GM19025 (cell line): ENCODE measurements around the gene TRMT11.
"Not testable (repeated sequence)": the region's sequence is repeated elsewhere in the genome, so short reads cannot be mapped to it uniquely, and the experiment has no call there.

ENCODE experiments used
- ATAC-seq: cut with Tn5 transposase; IDR thresholded peaks from one replicate; pipeline ENCODE4 v1.9.1; 2021; ENCODE audit warnings: mild to moderate bottlenecking, low read depth, moderate library complexity; ENCODE audit not compliant: unreplicated experiment

TRMT11 gene

GRCh38 chr6:126039284-126039683 is 52.9 kb downstream of the TRMT11 start:
- ATAC-seq = no peak

GRCh38 chr6:126040394-126040793 is 54.1 kb downstream of the TRMT11 start:
- ATAC-seq = no peak

GRCh38 chr6:126040826-126041225 is 54.5 kb downstream of the TRMT11 start:
- no peak for ATAC-seq

- ATAC-seq = no peak
Observed at GRCh38 chr6:126041516-126041915, 55.2 kb downstream of the TRMT11 start.

- ATAC-seq = no peak
Observed at GRCh38 chr6:126042001-126042419, 55.7 kb downstream of the TRMT11 start.

GRCh38 chr6:126047648-126048047 is 61.3 kb downstream of the TRMT11 start:
- ATAC-seq = no peak

GRCh38 chr6:126048635-126049034 is 62.3 kb downstream of the TRMT11 start:
- no peak for ATAC-seq

GRCh38 chr6:126050795-126051194 is 64.5 kb downstream of the TRMT11 start:
- no peak for ATAC-seq

GRCh38 chr6:126051791-126052190 is 65.5 kb downstream of the TRMT11 start:
- ATAC-seq = no peak

- no peak for ATAC-seq
Observed at GRCh38 chr6:126052485-126052884, 66.1 kb downstream of the TRMT11 start.

GRCh38 chr6:126054258-126054702 is 67.9 kb downstream of the TRMT11 start:
- ATAC-seq = no peak

- no peak for ATAC-seq
Observed at GRCh38 chr6:126054802-126055201, 68.5 kb downstream of the TRMT11 start.

GRCh38 chr6:126055449-126055848 is 69.1 kb downstream of the TRMT11 start:
- no peak for ATAC-seq

GRCh38 chr6:126056355-126057004 is 70.1 kb downstream of the TRMT11 start:
- ATAC-seq = no peak

GRCh38 chr6:126058085-126058484 is 71.7 kb downstream of the TRMT11 start:
- ATAC-seq = not testable (repeated sequence)

GRCh38 chr6:126060400-126060799 is 74.1 kb downstream of the TRMT11 start:
- no peak for ATAC-seq

- ATAC-seq = peak; percentile 73
Observed at GRCh38 chr6:126063512-126064146, 77.3 kb downstream of the TRMT11 start.

GRCh38 chr6:126064257-126064747 is 78.0 kb downstream of the TRMT11 start:
- no peak for ATAC-seq

GRCh38 chr6:126064748-126065401 is 78.5 kb downstream of the TRMT11 start:
- no peak for ATAC-seq

GRCh38 chr6:126066053-126067048 is 80.0 kb downstream of the TRMT11 start:
- ATAC-seq = no peak
